Measurements from ENCODE around the gene CTSZ.

The CTSZ gene

DNA sequence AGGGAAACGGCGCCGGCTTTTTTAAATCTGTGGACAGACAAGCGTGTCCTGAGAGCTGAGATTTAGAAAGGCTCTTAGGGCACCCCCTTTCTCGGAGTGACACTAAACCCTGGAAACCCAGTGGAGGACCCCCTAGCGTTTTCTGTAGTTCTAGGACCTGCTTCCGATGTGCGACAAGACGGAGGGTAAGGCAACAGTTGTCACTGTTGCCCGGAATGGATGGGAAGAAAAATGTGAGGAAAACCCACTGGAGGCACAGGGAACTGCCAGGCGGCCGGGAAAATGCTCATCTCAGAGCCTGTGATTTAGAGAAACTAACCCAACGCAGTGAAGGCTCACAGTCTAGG is 25.6 kb upstream of the CTSZ start:
- TF ChIP-seq PAX5 (IDR thresholded peaks at IDR 0.05; ENCODE audit: insufficient read depth, low read length, severe bottlenecking) (no peak), POU2F2 (IDR thresholded peaks at IDR 0.05; ENCODE audit: low read depth, low read length) (no peak), SPI1 (IDR thresholded peaks at IDR 0.05; ENCODE audit: low read depth, low read length) (no peak), POLR2AphosphoS5 (IDR thresholded peaks at IDR 0.05; ENCODE audit: low read depth, low read length) (no peak), TAF1 (IDR thresholded peaks at IDR 0.05; ENCODE audit: low read depth, low read length) (no peak), POLR2A (IDR thresholded peaks at IDR 0.05; ENCODE audit: low read depth, low read length) (no peak)
- no peak for DNase-seq (ENCODE audit: insufficient read length, low spot score)
- FAIRE-seq, result no peak

DNA sequence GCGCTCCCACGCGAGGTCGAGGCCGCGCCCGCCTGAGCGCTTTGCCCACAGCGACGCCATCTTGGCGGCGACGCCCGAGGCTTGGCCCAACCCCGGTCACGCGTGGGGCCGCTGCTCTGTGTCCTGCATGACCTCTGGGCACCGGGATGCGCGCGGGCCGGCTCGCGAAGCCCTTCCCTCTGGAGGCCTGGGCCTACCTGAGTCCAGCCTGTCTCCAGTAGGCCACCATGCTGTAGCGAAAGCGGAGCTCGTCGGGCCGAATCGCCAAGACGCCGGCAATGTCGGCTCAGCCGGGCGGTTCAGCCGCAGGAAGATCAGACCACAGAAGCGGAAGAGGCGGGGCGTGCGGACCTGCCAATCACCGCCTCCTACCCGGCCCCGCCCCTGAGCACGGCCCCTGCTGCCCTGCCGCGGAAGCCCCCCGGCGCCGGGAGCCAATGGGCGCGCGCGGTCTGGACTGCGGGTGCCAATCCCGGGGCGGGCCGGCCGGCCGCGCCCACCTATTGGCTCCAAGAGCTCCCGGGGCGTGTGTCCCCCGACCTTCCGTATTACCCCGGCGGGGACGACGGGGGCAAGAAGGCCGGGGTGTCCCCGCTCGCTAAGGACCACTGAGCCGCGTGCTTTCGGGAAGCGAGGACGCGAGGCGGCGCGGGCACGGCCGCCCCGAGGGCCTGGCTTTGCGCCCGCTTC is 25.1 kb upstream of the CTSZ start, which contains the start of gene ATP5F1E:
Gene ATP5F1E (minus strand): TSS at position 313 of the 690 bp plus-strand sequence. CDS start 84 bp downstream, at position 229.
- TF ChIP-seq POLR2AphosphoS5 (IDR thresholded peaks at IDR 0.05; ENCODE audit: low read depth, low read length), result peak; percentile 93
- TF ChIP-seq POLR2A (IDR thresholded peaks at IDR 0.05; ENCODE audit: low read depth, low read length), result peak; percentile 94
- peak; percentile 70 for TF ChIP-seq TAF1 (IDR thresholded peaks at IDR 0.05; ENCODE audit: low read depth, low read length)
- peak; percentile 31; the same call in 1 of the 2 replicates for TF ChIP-seq SPI1 (IDR thresholded peaks at IDR 0.05; ENCODE audit: low read depth, low read length)
- no peak for TF ChIP-seq PAX5 (IDR thresholded peaks at IDR 0.05; ENCODE audit: insufficient read depth, low read length, severe bottlenecking)
- TF ChIP-seq POU2F2 (IDR thresholded peaks at IDR 0.05; ENCODE audit: low read depth, low read length), result peak; percentile 74; the same call in 1 of the 2 replicates
- FAIRE-seq (peak; percentile 78), DNase-seq (ENCODE audit: insufficient read length, low spot score) (peak; percentile 86)

DNA sequence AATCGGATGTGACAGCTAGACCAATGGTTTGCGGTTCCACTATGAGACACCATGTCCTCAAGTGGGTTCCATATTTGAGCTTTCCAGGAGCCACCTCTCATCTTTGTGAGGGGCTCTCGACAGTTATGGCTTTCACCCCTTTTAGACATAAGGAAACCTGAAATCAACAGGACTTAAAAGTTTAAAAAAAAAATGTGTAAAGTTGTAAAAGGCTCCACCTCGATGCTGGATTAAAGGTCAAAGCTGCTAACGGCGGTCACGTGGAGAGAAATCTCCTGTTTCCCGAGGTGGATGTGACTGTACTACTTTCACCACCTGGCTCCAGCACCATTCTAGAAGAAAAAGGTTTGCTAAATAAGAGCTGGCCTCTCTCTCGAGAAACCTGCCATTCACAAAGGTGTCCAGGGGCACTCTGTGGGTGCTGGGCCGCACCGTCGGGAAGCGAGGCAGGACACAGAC is 24.5 kb upstream of the CTSZ start:
- peak; percentile 31 for FAIRE-seq
- no peak for DNase-seq (ENCODE audit: insufficient read length, low spot score)

DNA sequence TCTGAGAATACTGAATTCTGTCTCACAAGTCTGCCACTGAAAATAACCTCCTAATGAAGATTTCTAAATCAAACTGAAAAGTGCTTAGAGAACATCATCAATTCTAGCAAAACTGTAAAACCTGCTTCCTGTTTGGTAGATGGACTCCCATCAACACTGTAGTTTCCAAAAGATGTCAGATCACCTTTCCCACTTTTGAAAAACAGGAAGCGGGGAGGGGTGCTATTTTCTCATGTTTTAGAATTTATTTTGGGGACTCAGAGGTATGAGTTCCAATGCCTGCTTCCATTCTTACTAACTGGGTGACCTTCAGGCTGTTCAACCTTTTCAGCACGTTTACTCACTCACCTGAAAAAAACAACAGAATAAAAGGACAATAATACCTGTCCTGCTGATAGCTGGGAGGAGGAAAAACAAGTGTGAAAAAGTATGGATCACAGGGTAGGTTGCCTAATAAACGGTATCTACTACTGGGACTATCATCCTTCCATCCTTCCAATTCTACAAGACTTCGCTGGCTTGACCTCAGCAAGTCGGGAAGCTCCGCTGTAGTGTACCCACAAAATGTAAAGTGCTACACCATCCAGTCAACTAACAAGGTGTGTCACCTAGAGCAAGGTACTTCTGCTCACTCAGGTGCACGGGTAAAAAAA is 24.0 kb upstream of the CTSZ start:
- DNase-seq (ENCODE audit: insufficient read length, low spot score) (no peak), FAIRE-seq (peak; percentile 45)
- TF ChIP-seq PAX5 (IDR thresholded peaks at IDR 0.05; ENCODE audit: insufficient read depth, low read length, severe bottlenecking) (no peak), POU2F2 (IDR thresholded peaks at IDR 0.05; ENCODE audit: low read depth, low read length) (no peak), POLR2A (IDR thresholded peaks at IDR 0.05; ENCODE audit: low read depth, low read length) (0 out of 2 replicates have a peak, but pooled peaks have one; percentile 32), SPI1 (IDR thresholded peaks at IDR 0.05; ENCODE audit: low read depth, low read length) (peak; percentile 59), TAF1 (IDR thresholded peaks at IDR 0.05; ENCODE audit: low read depth, low read length) (no peak), POLR2AphosphoS5 (IDR thresholded peaks at IDR 0.05; ENCODE audit: low read depth, low read length) (no peak)

More for the DNA sequence above, 24.5 kb upstream of the CTSZ start:
- TF ChIP-seq POLR2AphosphoS5 (IDR thresholded peaks at IDR 0.05; ENCODE audit: low read depth, low read length), result no peak
- no peak for TF ChIP-seq PAX5 (IDR thresholded peaks at IDR 0.05; ENCODE audit: insufficient read depth, low read length, severe bottlenecking)
- no peak for TF ChIP-seq TAF1 (IDR thresholded peaks at IDR 0.05; ENCODE audit: low read depth, low read length)
- no peak for TF ChIP-seq POU2F2 (IDR thresholded peaks at IDR 0.05; ENCODE audit: low read depth, low read length)
- TF ChIP-seq SPI1 (IDR thresholded peaks at IDR 0.05; ENCODE audit: low read depth, low read length), result no peak
- no peak for TF ChIP-seq POLR2A (IDR thresholded peaks at IDR 0.05; ENCODE audit: low read depth, low read length)

DNA sequence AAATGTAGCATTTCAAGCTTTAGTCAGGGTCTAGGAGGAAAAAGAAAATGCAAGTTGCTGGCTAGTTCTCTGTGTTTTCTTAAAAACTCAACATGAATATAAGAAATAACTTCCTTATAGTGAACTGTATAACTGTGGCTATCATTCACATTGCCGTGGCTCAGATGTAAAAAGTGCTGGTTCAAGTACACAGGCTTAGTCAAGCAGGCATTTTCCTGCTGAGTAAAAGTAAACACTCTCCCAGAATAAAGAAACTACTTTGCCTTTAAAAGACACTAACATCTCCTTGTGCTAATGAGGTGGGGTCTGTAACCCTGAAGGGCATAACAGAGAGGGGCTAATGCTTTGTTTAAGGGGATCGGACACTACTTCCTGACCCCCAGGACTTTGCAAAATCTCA is 21.8 kb upstream of the CTSZ start:
- FAIRE-seq (no peak), DNase-seq (ENCODE audit: insufficient read length, low spot score) (no peak)
- TF ChIP-seq POLR2AphosphoS5 (IDR thresholded peaks at IDR 0.05; ENCODE audit: low read depth, low read length) (no peak), TAF1 (IDR thresholded peaks at IDR 0.05; ENCODE audit: low read depth, low read length) (no peak), POU2F2 (IDR thresholded peaks at IDR 0.05; ENCODE audit: low read depth, low read length) (no peak), POLR2A (IDR thresholded peaks at IDR 0.05; ENCODE audit: low read depth, low read length) (no peak), SPI1 (IDR thresholded peaks at IDR 0.05; ENCODE audit: low read depth, low read length) (no peak), PAX5 (IDR thresholded peaks at IDR 0.05; ENCODE audit: insufficient read depth, low read length, severe bottlenecking) (no peak)

DNA sequence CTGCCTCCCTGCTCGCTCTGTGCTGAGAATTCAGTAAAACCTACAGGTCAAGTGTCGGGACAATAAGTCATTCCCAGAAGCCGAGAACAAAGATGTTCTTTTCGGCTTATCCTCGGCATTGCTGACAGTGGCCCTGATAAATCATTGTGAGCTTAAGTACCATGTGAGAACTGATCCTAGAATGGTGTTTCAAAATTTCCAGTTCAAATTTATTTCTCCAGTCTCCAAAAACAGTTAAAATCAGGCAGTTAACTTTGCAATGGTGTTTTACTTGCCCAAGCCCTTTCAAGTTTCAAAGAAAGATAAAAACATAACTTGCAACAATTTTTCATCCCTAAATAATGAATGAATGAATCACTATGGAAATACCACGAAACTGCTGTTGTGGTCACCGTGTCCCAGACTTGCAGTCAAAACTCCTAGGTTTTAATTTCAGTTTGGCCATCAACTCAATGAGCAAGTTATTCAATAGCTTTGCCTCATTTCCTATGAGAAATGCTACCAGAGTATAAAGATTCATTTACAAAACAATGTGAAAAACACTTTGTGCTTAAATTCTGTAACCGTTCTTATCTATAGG is 20.8 kb upstream of the CTSZ start:
- no peak for TF ChIP-seq SPI1 (IDR thresholded peaks at IDR 0.05; ENCODE audit: low read depth, low read length)
- DNase-seq (ENCODE audit: insufficient read length, low spot score) (no peak), FAIRE-seq (no peak)

DNA sequence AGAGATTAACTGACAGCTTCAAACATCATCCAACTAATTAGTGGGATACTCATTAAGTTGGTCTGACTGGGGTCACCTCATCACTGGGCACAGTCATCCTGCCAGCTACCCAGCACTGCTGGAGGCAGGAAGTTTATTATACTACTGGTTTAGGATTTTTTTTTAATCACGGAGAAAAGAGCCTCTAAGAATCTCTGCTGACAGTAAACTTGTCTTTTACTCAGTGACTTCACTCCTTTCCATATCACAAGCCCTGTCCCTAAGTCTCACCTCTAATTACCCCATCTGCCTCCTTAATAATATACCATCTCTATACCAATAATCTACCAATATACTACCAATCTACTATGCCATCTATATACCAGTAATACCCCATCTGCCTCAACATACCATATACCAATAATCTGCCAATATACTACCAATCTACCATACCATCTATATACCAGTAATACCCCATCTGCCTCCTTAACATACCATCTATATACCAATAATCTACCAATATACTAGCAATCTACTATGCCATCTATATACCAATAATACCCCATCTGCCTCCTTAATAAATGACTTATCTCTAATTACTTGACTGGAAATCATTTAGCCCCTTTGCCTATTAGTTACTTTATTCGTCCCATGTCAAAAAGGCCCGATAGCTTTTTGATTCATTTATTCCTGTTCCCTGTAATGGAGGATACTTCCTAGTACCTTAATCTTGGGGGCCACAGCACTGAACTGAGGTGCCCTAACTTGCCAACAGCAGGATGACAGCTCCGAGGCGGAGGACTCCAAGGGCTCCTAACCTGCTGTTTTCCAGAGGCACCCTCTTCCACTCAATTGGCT is 20.1 kb upstream of the CTSZ start:
- FAIRE-seq (no peak), DNase-seq (ENCODE audit: insufficient read length, low spot score) (no peak)
- TF ChIP-seq POU2F2 (IDR thresholded peaks at IDR 0.05; ENCODE audit: low read depth, low read length), result no peak
- no peak for TF ChIP-seq SPI1 (IDR thresholded peaks at IDR 0.05; ENCODE audit: low read depth, low read length)
- no peak for TF ChIP-seq POLR2A (IDR thresholded peaks at IDR 0.05; ENCODE audit: low read depth, low read length)
- TF ChIP-seq POLR2AphosphoS5 (IDR thresholded peaks at IDR 0.05; ENCODE audit: low read depth, low read length), result no peak
- TF ChIP-seq TAF1 (IDR thresholded peaks at IDR 0.05; ENCODE audit: low read depth, low read length), result no peak
- TF ChIP-seq PAX5 (IDR thresholded peaks at IDR 0.05; ENCODE audit: insufficient read depth, low read length, severe bottlenecking), result no peak

DNA sequence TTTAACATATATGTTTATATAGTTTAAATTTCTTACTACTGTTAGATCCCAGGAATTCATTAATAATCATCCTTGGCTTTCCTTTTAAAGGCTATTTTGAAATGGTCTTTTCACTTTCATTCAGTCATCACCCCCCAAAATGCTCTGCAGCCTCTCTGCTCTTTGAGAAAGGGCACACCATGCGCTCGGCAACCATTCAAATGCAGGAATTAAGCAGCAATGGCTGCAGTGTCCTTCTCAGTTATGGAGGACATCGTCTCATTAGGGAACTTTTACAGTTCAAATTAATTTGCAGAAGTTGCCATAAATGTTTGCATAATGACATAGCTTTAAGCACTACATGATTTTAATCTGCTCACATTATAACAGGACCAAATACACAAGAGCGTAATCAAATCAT is 18.5 kb upstream of the CTSZ start:
- no peak for FAIRE-seq
- no peak for TF ChIP-seq PAX5 (IDR thresholded peaks at IDR 0.05; ENCODE audit: insufficient read depth, low read length, severe bottlenecking)
- no peak for TF ChIP-seq POLR2A (IDR thresholded peaks at IDR 0.05; ENCODE audit: low read depth, low read length)
- TF ChIP-seq POLR2AphosphoS5 (IDR thresholded peaks at IDR 0.05; ENCODE audit: low read depth, low read length), result no peak
- no peak for TF ChIP-seq SPI1 (IDR thresholded peaks at IDR 0.05; ENCODE audit: low read depth, low read length)
- no peak for TF ChIP-seq TAF1 (IDR thresholded peaks at IDR 0.05; ENCODE audit: low read depth, low read length)
- TF ChIP-seq POU2F2 (IDR thresholded peaks at IDR 0.05; ENCODE audit: low read depth, low read length), result no peak
- no peak for DNase-seq (ENCODE audit: insufficient read length, low spot score)
